Right atrium auricular region (tissue), 2 donors: ENCODE results near the gene ARHGAP26. TPM values are rescaled to one million over a fixed set of nuclear protein-coding genes. Genes with fewer than 3 reads are reported as not detected.

Source experiments
- DNase-seq: peaks from one replicate; pipeline ENCODE4 v3.0.0-alpha.2; 2019; ENCODE audit warnings: low spot score
- H3K27ac ChIP-seq, 2 donors: fragments of 200-600 bp; sonication (generic); 1 replicate in 1 of 2; 2 replicates in 1 of 2; pipeline ENCODE4 v1.5.1; 2016 to 2019
- H3K27me3 ChIP-seq, 2 donors: fragments of 200-600 bp; sonication (generic); one replicate each; pipeline versions ENCODE4 v1.5.1 to v1.6.0; 2017 to 2019
- H3K36me3 ChIP-seq: fragments of 200-600 bp; sonication (generic); one replicate; pipeline ENCODE4 v1.5.1; 2016
- H3K4me1 ChIP-seq, 2 donors: fragments of 200-600 bp; sonication (generic); one replicate each; pipeline versions ENCODE4 v1.5.1 to v1.6.0; 2017 to 2019
- H3K4me3 ChIP-seq, 2 donors: fragments of 200-600 bp; sonication (generic); 1 replicate in 1 of 2; 2 replicates in 1 of 2; pipeline ENCODE4 v1.5.1; 2017 to 2019; ENCODE audit warnings: mild to moderate bottlenecking in 1 of 2, moderate library complexity in 1 of 2
- H3K9me3 ChIP-seq, 2 donors: fragments of 200-600 bp; sonication (generic); one replicate each; pipeline ENCODE4 v1.5.1; 2019
- CTCF ChIP-seq, 2 donors: fragments of 200-600 bp; sonication (generic); IDR thresholded peaks; one replicate each; pipeline ENCODE4 v1.5.1; 2019; ENCODE audit warnings: antibody characterized with exemption in 2 of 2
- total RNA-seq, 2 donors: library from RNA; depleted of rRNA; stranded (reverse); fragments of >200 nt; gene quantifications; one replicate each; pipeline ENCODE4 v1.1.0, GENCODE V29; 2016

The ARHGAP26 gene
- total RNA-seq, 2 donors from 2014 or later, result 29.8 to 31.6 TPM

- Histone ChIP-seq H3K27me3 (no peaks in the 10 kb centered on the region), H3K27ac (peak overlapping the region; percentile 71 to 76), H3K36me3 (peaks cover 10% of the 10 kb centered on the region), H3K9me3 (no peaks in the 10 kb centered on the region), H3K4me3 (no peak overlapping the region), H3K4me1 (peaks cover 0 to 58% of the 10 kb centered on the region in 2 donors)
- DNase-seq, result no peak
- no peak for TF ChIP-seq CTCF (IDR thresholded peaks at IDR 0.05)
Observed at GRCh38 chr5:143064218-143064641, 294.1 kb downstream of the ARHGAP26 start.

- Histone ChIP-seq H3K9me3 (no peaks in the 10 kb centered on the region), H3K27me3 (no peaks in the 10 kb centered on the region), H3K4me1 (peaks cover 0 to 56% of the 10 kb centered on the region in 2 donors), H3K4me3 (no peak overlapping the region), H3K36me3 (peaks cover 15% of the 10 kb centered on the region), H3K27ac (peak overlapping the region; percentile 71 to 76)
- DNase-seq, result no peak
- TF ChIP-seq CTCF (IDR thresholded peaks at IDR 0.05), result no peak
Observed at GRCh38 chr5:143064676-143065075, 294.5 kb downstream of the ARHGAP26 start.

- Histone ChIP-seq H3K27me3 (no peaks in the 10 kb centered on the region), H3K4me3 (no peak overlapping the region), H3K27ac (peak overlapping the region; percentile 71 to 76), H3K4me1 (peaks cover 0 to 49% of the 10 kb centered on the region in 2 donors), H3K9me3 (no peaks in the 10 kb centered on the region), H3K36me3 (peaks cover 19% of the 10 kb centered on the region)
- DNase-seq, result no peak
- TF ChIP-seq CTCF (IDR thresholded peaks at IDR 0.05), result no peak
Observed at GRCh38 chr5:143065185-143065965, 295.2 kb downstream of the ARHGAP26 start.

- Histone ChIP-seq H3K4me1 (peaks cover 0 to 46% of the 10 kb centered on the region in 2 donors), H3K4me3 (no peak overlapping the region), H3K36me3 (peaks cover 22% of the 10 kb centered on the region), H3K27me3 (no peaks in the 10 kb centered on the region), H3K9me3 (no peaks in the 10 kb centered on the region), H3K27ac (no peak overlapping the region)
- DNase-seq, result no peak
- no peak for TF ChIP-seq CTCF (IDR thresholded peaks at IDR 0.05)
Observed at GRCh38 chr5:143065996-143066522, 295.9 kb downstream of the ARHGAP26 start.

GRCh38 chr5:143066556-143067281 lies 296.5 kb downstream of the ARHGAP26 start:
- Histone ChIP-seq H3K36me3 (peaks cover 22% of the 10 kb centered on the region), H3K4me3 (no peak overlapping the region), H3K9me3 (no peaks in the 10 kb centered on the region), H3K4me1 (peaks cover 0 to 46% of the 10 kb centered on the region in 2 donors), H3K27ac (peak overlapping the region in 1 of 2 donors; percentile 18), H3K27me3 (no peaks in the 10 kb centered on the region)
- DNase-seq, result no peak
- TF ChIP-seq CTCF (IDR thresholded peaks at IDR 0.05), result no peak
